AG09319 (cell line): ENCODE results near the gene STIM2.

Experiments
- DNase-seq: peaks from one replicate; pipeline ENCODE4 v3.0.0-alpha.2; 2010; ENCODE audit warnings: low read depth; ENCODE audit errors: extremely low read depth
- CTCF ChIP-seq: IDR thresholded peaks from 2 replicates; pipeline ENCODE4 v1.5.1; 2011; ENCODE audit warnings: low read depth, mild to moderate bottlenecking, inconsistent platforms, low read length, moderate library complexity

The STIM2 gene

GRCh38 chr4:26905172-26905571 is 44.5 kb downstream of the STIM2 start:
- no peak for DNase-seq
- TF ChIP-seq CTCF = no peak

- DNase-seq = no peak
- TF ChIP-seq CTCF = no peak
Observed at GRCh38 chr4:26907731-26908599, 47.3 kb downstream of the STIM2 start.

- no peak for DNase-seq
- no peak for TF ChIP-seq CTCF
Observed at GRCh38 chr4:26909369-26909768, 48.7 kb downstream of the STIM2 start.

- no peak for TF ChIP-seq CTCF
- DNase-seq = no peak
Observed at GRCh38 chr4:26911254-26911653, 50.6 kb downstream of the STIM2 start.

GRCh38 chr4:26912069-26912468 is 51.4 kb downstream of the STIM2 start:
- DNase-seq = no peak
- TF ChIP-seq CTCF = no peak

- no peak for TF ChIP-seq CTCF
- DNase-seq = no peak
Observed at GRCh38 chr4:26912810-26913209, 52.2 kb downstream of the STIM2 start.

- TF ChIP-seq CTCF = no peak
- no peak for DNase-seq
Observed at GRCh38 chr4:26916195-26916594, 55.6 kb downstream of the STIM2 start.
